ENCODE results near the gene BAX. TPM values are rescaled to one million over a fixed set of nuclear protein-coding genes. Genes with fewer than 3 reads are reported as not detected.

BAX gene
- total and polyA plus RNA-seq, 9 of the 15 experiments (the other 6 are each of a cell fraction or from before 2014, with no cell fraction given) = 3.2 to 95.4 (median 44.5) TPM

GRCh38 chr19:48965040-48965805, 10.5 kb downstream of the BAX start, which contains the start of gene FTL (continued):
- TF ChIP-seq ZHX1 (conservative IDR thresholded peaks at IDR 0.05; ENCODE audit: low read length) = no peak
- no peak for TF ChIP-seq KHSRP (IDR thresholded peaks at IDR 0.05)
- no peak for TF ChIP-seq NFE2L1 (tag; IDR thresholded peaks at IDR 0.05; ENCODE audit: borderline replicate concordance, low read depth)
- TF ChIP-seq MYBL2 (IDR thresholded peaks at IDR 0.05; ENCODE audit: low read depth) = no peak
- no peak for TF ChIP-seq MYBL2 (CRISPR knock-in tag; IDR thresholded peaks at IDR 0.05; ENCODE audit: borderline replicate concordance)
- TF ChIP-seq STAT5A (IDR thresholded peaks at IDR 0.05; ENCODE audit: borderline replicate concordance, low read length) = 0 out of 2 replicates have a peak, but pooled peaks have one; percentile 21
- no peak for TF ChIP-seq ILK (tag; IDR thresholded peaks at IDR 0.05; ENCODE audit: borderline replicate concordance, low read depth)
- peak; percentile 93 for TF ChIP-seq E2F1 (CRISPR knock-in tag; IDR thresholded peaks at IDR 0.05)
- TF ChIP-seq HINFP (tag; conservative IDR thresholded peaks at IDR 0.05; ENCODE audit: low read depth) = no peak
- TF ChIP-seq DPF2 (IDR thresholded peaks at IDR 0.05) = no peak; the same call in 1 of the 2 replicates
- TF ChIP-seq ZNF717 (CRISPR knock-in tag; IDR thresholded peaks at IDR 0.05) = no peak
- no peak for TF ChIP-seq C11orf30 (IDR thresholded peaks at IDR 0.05; ENCODE audit: low read depth)
- no peak for TF ChIP-seq ZNF41 (CRISPR knock-in tag; conservative IDR thresholded peaks at IDR 0.05)
- TF ChIP-seq JUNB (CRISPR knock-in tag; conservative IDR thresholded peaks at IDR 0.05) = no peak
- TF ChIP-seq PYGO2 (tag; IDR thresholded peaks at IDR 0.05) = no peak
- no peak for TF ChIP-seq HSF4 (CRISPR knock-in tag; IDR thresholded peaks at IDR 0.05; ENCODE audit: borderline replicate concordance)
- no peak for TF ChIP-seq ZNF165 (CRISPR knock-in tag; IDR thresholded peaks at IDR 0.05; ENCODE audit: borderline replicate concordance)
- no peak for TF ChIP-seq ATF4 (CRISPR knock-in tag; IDR thresholded peaks at IDR 0.05)
- no peak for TF ChIP-seq SMAD2 (IDR thresholded peaks at IDR 0.05; ENCODE audit: low read depth, low read length)
- peak; percentile 49; the same call in 1 of the 2 replicates for TF ChIP-seq ZBTB17 (CRISPR knock-in tag; IDR thresholded peaks at IDR 0.05)
- no peak for TF ChIP-seq ZNF76 (CRISPR knock-in tag; IDR thresholded peaks at IDR 0.05; ENCODE audit: borderline replicate concordance)
- peak; percentile 66; the same call in 1 of the 2 replicates for TF ChIP-seq ESRRA (IDR thresholded peaks at IDR 0.05; ENCODE audit: borderline replicate concordance, low read depth)
- TF ChIP-seq ZNF644 (tag; IDR thresholded peaks at IDR 0.05; ENCODE audit: low read depth) = no peak
